GM18858 (cell line): ENCODE measurements around the gene RERE.

Experiments
- ATAC-seq: cut with Tn5 transposase; IDR thresholded peaks from one replicate; pipeline ENCODE4 v1.9.1; 2021; ENCODE audit not compliant: unreplicated experiment

The RERE gene

GRCh38 chr1:8721679-8722324 is 95.6 kb downstream of the RERE start:
- no peak for ATAC-seq

DNA sequence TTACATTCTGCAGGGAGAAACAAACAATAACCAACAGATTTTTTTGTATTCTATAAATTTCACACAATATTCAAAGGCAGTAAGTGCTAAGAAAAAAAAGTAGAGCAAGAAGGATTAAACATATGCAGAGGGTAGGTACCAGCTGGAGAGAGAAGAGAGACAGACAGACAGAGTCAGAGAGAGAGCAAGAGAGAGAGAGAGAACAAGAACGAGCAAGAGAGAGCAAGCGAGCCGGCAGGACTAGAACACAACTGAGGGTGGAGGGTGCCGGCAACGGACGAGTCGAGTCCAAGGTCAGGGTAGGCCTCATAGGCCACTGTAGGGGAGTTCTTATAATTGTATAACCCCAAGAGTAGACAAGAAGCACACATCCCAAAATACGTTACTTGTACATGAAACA is 97.1 kb downstream of the RERE start:
- ATAC-seq, result no peak

- no peak for ATAC-seq
Observed at GRCh38 chr1:8718850-8719361, 98.5 kb downstream of the RERE start.

DNA sequence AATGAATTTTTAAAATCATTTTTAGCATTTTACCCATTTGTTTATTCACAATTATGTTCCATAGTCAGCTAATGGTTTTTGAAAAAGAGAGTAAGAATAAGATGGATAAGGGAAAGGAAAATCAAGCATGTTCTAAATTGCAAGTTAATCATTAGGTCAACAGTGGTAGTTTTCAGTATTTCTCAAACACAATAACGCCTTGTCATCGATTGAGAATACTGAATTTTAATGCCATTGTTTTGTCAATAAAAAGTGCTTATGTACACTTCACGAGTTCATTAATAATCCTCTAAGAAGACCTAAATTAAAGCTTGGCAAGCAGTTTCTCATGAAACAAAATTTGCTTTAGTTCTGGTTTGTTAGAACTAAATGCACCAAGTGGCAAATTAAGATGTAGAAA is 100.3 kb downstream of the RERE start:
- no peak for ATAC-seq

DNA sequence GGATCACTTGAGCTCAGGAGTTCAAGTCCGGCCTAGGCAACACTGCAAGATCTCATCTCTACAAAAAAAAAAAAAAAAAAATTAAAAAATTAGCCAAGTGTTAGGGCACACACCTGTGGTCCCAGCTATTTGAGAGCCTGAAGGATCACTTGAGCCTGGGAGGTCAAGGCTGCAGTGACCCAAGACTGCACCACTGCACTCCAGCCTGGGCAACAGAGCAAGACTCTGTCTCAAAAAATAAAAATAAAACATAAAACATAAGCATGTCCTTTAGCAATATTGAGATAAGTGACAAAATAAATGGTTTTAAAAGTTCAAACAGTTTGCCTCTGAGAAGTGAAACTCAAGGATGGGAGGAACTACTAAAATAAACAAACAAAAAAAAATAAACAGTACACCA is 101.2 kb downstream of the RERE start:
- no peak for ATAC-seq

DNA sequence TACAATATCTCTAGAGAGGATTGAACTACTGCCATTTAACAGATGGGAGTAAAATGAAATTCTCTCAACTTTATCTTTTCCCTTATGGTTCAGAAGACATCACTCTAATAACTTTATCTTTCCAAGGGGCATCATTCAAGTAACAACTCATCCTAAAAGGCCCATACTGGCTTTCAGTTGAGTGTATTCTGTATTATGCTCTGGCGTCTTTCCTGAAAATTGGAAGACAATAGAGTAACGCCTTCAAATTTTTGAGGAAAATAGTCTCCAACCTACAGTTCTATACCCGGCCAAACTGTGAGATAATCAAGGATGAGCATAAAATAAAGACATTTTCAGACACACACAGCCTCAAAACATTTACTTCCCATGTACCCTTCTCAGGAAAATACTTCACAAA is 103.3 kb downstream of the RERE start:
- ATAC-seq, result no peak

- ATAC-seq, result no peak
Observed at GRCh38 chr1:8712413-8713231, 104.8 kb downstream of the RERE start.

DNA sequence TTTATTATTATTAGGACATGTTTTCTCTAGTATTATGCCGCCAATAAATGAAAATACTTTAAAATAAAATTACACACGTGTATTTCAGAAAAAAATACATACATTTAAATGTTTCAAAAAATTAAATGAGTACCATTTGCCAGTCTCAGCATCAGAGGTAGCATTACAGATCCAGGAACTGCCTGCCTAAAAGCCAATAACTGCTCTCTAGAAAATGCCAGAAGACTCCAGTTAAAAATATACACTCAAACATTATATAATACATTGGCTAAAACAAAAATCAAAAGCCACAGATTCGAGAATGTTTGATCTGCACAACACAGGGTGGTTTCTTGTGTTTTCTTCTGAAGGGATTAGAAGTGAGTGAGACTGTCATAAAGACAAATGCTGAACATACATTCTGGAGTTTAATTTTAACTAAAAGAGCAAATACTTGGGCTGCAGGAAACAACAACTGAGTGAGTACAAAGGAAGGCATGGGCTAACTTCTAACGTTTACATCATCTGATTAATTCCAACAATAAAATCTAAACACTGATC is 105.5 kb downstream of the RERE start:
- ATAC-seq, result no peak

GRCh38 chr1:8711151-8711550 is 106.3 kb downstream of the RERE start:
- no peak for ATAC-seq

- no peak for ATAC-seq
Observed at GRCh38 chr1:8708259-8708658, 109.2 kb downstream of the RERE start.

GRCh38 chr1:8706995-8707396 is 110.4 kb downstream of the RERE start:
- ATAC-seq, result no peak

DNA sequence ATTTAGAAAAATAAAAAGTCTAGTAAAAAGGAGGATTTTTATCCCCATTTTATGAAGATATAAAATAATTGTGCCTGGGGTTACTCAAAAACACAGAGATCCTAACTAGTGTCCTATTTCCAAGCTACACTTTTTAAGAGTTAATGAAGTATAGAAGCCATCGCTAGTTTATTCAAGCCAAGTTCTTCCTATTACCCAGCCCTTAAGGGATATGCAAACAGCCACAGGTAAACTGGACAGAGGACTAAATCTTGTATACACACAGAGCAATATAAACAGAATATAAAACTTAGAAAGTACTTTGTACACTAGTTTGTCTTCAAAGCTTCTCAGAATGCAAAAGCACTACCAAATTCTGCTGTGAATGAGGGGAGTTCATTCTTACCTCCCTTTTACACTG is 111.1 kb downstream of the RERE start:
- no peak for ATAC-seq

DNA sequence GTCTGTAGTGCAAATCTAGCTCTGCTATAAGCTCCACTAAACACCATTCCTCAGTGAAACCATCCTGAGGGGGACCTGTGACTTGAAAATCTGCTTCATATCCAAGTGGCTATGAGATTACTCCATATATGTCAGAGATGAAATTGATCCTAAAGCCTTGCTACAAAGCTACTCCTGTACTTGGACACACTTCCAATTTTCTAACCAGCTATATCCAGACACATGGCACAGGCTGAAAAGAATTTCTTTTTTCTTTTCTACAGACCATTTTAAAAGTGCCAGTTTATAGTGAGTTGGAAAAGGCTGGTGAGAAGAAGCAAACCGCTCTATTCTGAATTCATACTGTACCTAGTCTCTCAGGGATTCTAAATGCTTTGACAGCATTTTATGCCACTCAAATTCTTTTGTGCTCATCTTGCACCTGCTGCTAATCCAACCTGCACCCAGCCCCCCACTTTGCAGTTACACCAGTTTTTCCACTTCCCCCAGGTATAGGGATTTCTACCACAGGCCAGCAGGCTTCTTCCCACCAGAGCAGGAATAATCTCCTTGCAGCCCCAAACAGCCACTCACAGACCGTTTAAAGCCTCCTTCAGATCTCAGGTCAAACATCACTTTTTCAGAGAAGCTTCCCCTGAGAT is 112.5 kb downstream of the RERE start:
- no peak for ATAC-seq

DNA sequence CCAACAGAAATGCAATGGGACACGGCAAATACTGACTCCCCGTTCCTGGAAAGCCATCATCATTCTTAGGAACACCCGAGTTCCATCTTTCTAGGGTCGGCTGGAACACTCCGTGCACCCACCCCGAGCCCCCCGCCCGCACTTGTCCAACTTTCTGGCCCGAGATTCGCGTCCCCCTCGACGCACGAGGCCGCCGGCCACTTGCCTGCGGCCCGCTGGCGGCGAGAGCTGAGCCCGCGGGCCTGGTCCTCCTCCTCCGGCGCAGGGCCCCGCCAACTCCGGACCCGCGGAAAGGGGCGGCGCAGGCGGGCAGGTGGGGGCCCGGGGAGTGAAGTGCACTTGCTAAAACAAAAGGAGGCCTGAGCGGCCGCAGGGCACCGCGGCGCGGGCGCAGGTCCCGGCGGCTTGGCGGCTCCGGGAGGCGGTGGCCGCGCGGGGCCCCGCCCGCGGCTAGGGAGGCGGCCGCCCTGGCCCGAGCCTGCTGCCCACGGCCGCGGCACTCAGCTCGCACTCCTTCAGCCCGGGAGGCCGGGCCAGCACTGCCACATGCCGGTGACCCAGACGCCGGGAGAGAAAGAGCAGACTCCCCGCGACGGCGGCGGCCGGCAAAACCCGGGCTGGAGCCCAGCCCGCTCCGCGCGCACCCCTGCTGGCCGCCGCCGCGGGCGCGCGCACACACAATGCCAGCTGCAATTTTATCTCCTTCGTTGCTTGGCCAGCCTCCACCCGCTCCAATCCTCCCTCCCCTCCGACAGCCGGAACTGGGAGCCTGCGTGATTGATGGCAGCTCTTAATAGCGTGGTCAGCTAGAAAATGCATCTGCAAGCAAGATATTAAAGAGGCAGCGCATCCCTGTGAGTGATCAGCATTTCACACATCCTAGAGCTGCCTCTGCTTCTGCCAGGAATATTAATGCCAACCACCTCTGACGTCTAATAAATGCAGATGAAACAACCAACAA is 114.3 kb downstream of the RERE start:
- peak; percentile 36 for ATAC-seq

DNA sequence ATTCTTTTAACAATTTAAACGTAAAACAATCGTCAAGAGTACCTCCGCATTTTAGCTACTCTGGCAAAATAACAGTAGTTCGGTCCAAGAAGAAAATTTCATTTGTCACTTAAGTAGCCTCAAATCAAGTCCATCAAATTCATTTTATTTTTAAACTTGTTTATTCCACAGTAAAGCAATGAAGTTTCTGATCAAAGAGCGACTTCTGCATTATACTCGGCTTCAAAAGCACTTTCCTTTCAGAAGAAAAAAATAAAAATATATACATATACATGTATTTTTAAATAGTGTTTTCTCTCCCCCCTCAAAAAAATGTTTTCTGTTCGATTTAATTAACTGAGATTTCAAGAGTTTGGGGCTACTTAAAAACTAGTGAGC is 115.0 kb downstream of the RERE start:
- no peak for ATAC-seq

DNA sequence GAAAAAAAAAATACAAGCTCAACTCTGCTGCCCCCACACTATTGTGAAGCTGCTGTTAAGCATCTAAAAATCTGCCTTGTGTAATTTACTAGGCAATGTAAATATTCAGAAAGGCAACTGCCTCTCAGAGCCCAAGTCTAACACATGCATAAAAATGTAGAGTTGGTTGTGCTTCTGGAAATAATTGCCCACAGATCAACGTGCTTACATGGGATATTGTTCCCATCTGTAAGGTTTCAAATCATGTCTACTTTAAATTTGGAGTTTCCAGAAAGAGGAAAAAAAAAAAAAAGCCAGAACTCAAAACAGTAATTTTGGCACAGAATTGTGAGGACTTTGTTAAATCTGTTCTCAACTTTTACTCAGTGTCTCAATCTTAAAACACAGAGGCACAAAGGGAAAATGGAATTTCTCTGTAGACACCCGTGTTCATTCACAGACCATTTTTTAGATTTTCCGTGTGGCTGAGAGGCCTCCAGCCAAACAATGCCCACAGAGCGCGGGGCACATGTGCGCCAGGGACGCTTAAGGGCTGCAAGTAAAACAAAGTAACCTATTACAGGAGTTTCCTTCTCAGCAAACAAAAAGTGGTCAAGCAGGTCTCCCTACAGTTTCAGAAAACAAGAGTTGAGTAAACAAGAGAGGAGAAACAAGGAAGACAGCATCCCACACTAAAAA is 115.5 kb downstream of the RERE start:
- no peak for ATAC-seq

- ATAC-seq, result no peak
Observed at GRCh38 chr1:8699679-8700078, 117.8 kb downstream of the RERE start.

- ATAC-seq, result no peak
Observed at GRCh38 chr1:8698937-8699447, 118.4 kb downstream of the RERE start.

DNA sequence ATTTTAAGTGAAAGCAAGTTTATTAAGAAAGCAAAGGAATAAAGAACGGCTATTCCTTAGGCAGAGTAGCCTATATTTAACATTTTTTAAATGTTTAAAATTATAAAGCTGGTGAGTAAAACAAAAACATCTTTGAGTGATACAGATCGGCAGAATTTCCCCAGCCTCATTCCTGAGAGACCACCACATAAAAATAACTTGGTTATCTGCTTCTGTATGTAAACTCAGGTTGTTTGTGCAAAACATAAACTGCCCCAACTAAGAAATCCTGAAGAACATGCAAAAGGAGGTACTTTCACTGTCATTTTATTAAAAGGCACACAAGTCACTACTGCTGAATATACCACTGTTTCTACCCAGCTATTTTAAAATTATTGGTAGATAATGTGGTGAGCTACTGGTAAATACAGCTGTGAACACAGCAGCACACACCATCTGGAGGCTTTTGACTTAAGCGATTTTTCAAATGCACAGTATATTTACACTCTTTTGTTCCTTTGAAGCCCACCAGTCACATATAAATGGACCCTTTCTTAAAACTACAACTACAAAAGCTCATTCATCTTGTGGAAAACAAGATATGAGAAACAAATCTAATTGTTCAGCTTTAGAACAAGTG is 119.3 kb downstream of the RERE start:
- ATAC-seq, result no peak
